OCI-LY3 (cell line): Measurements from ENCODE around the gene COPRS.

Source experiments
- H2AFZ ChIP-seq: fragments of 200-600, 300-600 bp; shearing (Covaris generic); 2 replicates; pipeline ENCODE4 v1.6.0; 2014; ENCODE audit warnings: antibody characterized with exemption, low read depth, low read length
- H3K27ac ChIP-seq: fragments of 200-600, 300-600 bp; sonication (generic); 2 replicates; pipeline ENCODE4 v1.5.1; 2014; ENCODE audit warnings: mild to moderate bottlenecking, low read length, moderate library complexity, mixed read lengths
- H3K27me3 ChIP-seq: fragments of 200-600, 300-600 bp; sonication (generic); 2 replicates; pipeline ENCODE4 v1.6.1; 2014; ENCODE audit warnings: low read depth, low read length, mixed read lengths
- H3K36me3 ChIP-seq: fragments of 200-600, 300-600 bp; sonication (generic); replicated peaks from 2 replicates; pipeline ENCODE3; 2014; ENCODE audit warnings: low read depth, low read length, mixed read lengths
- H3K4me1 ChIP-seq: fragments of 300-600, 200-600 bp; sonication (generic); 2 replicates; pipeline ENCODE4 v1.6.1; 2014; ENCODE audit warnings: low read length, mixed read lengths
- H3K4me2 ChIP-seq: fragments of 200-600, 300-600 bp; sonication (generic); 2 replicates; pipeline ENCODE4 v1.6.1; 2014; ENCODE audit warnings: low read length, mixed read lengths
- H3K4me3 ChIP-seq: fragments of 300-600, 200-600 bp; sonication (generic); 2 replicates; pipeline ENCODE4 v1.5.1; 2014; ENCODE audit warnings: antibody characterized with exemption, mild to moderate bottlenecking, low read length, moderate library complexity
- H3K79me2 ChIP-seq: fragments of 300-600, 200-600 bp; shearing (Covaris generic); 2 replicates; pipeline ENCODE4 v1.6.1; 2014; ENCODE audit warnings: mild to moderate bottlenecking, low read length, mixed read lengths
- H3K9ac ChIP-seq: fragments of 300-600, 200-600 bp; shearing (Covaris generic); 2 replicates; pipeline ENCODE4 v1.6.0; 2014; ENCODE audit warnings: mild to moderate bottlenecking, low read length, moderate library complexity
- H3K9me3 ChIP-seq: fragments of 200-600, 300-600 bp; shearing (Covaris generic); 2 replicates; pipeline ENCODE4 v1.6.1; 2014; ENCODE audit warnings: low read length, mixed read lengths; ENCODE audit not compliant: insufficient read depth
- H4K20me1 ChIP-seq: fragments of 200-600, 300-600 bp; sonication (generic); 2 replicates; pipeline ENCODE4 v1.6.1; 2016; ENCODE audit warnings: low read length, mixed read lengths; ENCODE audit not compliant: insufficient read depth
- EZH2phosphoT487 ChIP-seq: fragments of 200-600 bp; shearing (Covaris generic); IDR thresholded peaks from 2 replicates; pipeline ENCODE4 v1.6.1; 2018; ENCODE audit warnings: antibody characterized with exemption, mixed run types, low read depth
- TF ChIP-seq, protein P1 (sequence below): fragments of 200-600, 300-600 bp; sonication (generic); IDR thresholded peaks from 2 replicates; pipeline ENCODE4 v1.5.1; 2014; ENCODE audit warnings: antibody characterized with exemption, low read length, low read depth

Gene COPRS

DNA sequence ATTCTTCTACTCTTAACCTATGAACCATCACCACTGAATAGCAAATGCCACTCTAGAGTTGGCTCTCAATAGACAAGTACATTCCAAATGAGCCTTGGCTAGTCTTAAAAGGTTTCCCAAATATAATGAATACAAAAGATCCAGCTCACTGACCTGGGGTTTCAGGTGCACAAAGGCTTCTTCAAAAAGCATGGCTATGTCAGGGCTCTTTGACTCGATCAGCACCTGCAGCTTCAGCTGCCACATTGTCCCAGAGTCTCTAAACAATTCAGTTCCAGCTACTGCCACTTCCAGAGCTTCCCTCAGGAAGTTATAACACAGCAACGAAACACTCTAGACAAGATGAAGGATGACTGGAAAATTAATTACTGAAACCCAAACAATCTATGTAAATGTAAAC is 16.0 kb upstream of the COPRS start:
- Histone ChIP-seq H3K9me3 (no peaks in the 10 kb centered on the region), H4K20me1 (no peaks in the 10 kb centered on the region), H3K9ac (no peak overlapping the region), H3K36me3 (peaks cover 39% of the 10 kb centered on the region), H3K4me1 (no peaks in the 10 kb centered on the region), H3K4me2 (no peak overlapping the region), H3K27ac (no peak overlapping the region), H3K4me3 (no peak overlapping the region), H3K27me3 (no peaks in the 10 kb centered on the region), H2AFZ (no peak overlapping the region), H3K79me2 (no peaks in the 10 kb centered on the region)
- TF ChIP-seq EZH2phosphoT487: no peak
- TF ChIP-seq, protein P1, sequence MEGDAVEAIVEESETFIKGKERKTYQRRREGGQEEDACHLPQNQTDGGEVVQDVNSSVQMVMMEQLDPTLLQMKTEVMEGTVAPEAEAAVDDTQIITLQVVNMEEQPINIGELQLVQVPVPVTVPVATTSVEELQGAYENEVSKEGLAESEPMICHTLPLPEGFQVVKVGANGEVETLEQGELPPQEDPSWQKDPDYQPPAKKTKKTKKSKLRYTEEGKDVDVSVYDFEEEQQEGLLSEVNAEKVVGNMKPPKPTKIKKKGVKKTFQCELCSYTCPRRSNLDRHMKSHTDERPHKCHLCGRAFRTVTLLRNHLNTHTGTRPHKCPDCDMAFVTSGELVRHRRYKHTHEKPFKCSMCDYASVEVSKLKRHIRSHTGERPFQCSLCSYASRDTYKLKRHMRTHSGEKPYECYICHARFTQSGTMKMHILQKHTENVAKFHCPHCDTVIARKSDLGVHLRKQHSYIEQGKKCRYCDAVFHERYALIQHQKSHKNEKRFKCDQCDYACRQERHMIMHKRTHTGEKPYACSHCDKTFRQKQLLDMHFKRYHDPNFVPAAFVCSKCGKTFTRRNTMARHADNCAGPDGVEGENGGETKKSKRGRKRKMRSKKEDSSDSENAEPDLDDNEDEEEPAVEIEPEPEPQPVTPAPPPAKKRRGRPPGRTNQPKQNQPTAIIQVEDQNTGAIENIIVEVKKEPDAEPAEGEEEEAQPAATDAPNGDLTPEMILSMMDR: no peak

DNA sequence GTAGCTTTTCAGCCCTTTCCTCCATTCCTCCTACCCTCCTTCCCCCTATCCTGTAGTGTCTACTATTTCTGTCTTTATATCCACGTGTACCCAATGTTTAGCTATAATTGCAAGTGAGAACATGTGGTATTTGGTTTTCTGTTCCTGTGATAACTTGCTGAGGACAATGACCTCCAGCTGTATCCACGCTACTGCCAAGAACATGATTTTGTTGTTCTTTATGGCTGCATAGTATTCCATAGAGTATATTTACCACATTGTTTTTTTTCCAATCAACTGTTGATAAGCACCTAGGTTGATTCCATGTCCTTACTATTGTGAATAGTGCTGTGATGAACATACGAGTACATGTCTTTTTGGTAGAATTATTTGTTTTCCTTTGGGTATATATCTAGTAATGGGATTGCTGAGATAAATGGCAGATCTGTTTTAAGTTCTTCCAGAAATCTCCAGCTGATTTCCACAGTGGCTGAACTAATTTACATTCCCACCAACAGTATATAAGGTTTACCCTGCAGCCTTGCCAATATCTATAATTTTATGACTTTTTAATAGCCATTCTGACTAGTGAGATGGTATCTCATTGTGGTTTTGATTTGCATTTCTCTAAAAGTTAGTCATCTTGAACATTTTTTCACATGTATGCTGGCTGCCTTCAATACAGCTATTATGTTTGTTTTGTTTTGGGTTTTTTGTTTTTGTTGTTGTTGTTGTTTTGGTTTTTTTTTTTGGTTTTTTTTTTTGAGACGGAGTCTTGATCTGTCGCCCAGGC is 10.9 kb upstream of the COPRS start:
- Histone ChIP-seq H3K27ac (no peak overlapping the region), H3K4me2 (no peak overlapping the region), H4K20me1 (no peaks in the 10 kb centered on the region), H3K4me1 (no peaks in the 10 kb centered on the region), H2AFZ (no peak overlapping the region), H3K27me3 (no peaks in the 10 kb centered on the region), H3K4me3 (no peak overlapping the region), H3K36me3 (peaks cover 39% of the 10 kb centered on the region), H3K9me3 (no peaks in the 10 kb centered on the region), H3K79me2 (no peaks in the 10 kb centered on the region), H3K9ac (no peak overlapping the region)
- TF ChIP-seq EZH2phosphoT487: no peak
- TF ChIP-seq, protein P1: no peak

DNA sequence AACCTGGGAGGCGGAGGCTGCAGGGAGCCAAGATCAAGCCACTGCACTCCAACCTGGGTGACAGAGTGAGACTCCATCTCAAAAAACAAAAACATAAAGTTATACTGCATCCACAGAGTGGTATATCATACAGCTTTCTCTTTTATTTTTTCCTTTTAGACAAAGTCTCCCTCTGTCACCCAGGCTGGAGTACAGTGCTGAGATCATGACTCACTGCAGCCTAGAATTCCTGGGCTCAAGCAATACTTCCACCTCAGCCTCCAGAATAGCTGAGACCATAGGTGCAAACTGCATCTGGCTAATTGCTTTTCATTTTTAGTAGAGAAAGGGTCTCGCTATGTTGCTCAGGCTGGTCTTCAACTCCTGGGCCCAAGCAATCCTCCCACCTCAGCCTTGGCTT is 10.0 kb upstream of the COPRS start:
- TF ChIP-seq, protein P1: no peak
- TF ChIP-seq EZH2phosphoT487: no peak
- peaks cover 43% of the 10 kb centered on the region for H3K36me3 ChIP-seq

DNA sequence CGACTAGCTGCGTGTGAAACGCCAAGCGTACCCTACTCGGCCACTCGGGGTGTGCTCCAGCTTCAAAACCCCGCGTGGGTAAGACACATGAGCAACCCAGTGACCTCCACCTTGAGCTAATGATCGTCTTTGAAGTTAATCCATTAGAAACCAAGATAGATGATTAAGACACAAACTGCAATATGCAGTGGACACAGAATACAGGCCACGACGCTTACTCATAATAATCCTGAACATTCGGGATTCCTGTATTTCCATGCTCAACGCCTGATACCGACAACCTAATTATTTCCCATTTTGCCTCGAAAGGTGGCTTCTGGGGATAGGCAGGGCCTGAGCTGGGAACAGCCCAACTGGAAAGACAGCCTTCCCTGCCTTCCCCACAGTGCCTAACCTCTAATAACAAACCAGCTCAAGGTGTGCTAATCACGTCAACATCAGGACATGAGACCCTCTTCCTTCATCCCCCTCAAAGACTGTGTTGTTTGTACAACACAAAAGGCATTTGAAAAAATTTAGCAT is 504 bp upstream of the COPRS start:
- H3K9ac ChIP-seq: peak overlapping the region; percentile 39; the same call in 1 of the 2 replicates
- H3K9me3 ChIP-seq: no peaks in the 10 kb centered on the region
- H3K4me2 ChIP-seq: peak overlapping the region; percentile 77
- no peak for TF ChIP-seq EZH2phosphoT487
- TF ChIP-seq, protein P1: no peak
- H3K79me2 ChIP-seq: peaks cover 20% of the 10 kb centered on the region
- H3K4me3 ChIP-seq: peak overlapping the region; percentile 83
- H4K20me1 ChIP-seq: peaks cover 13% of the 10 kb centered on the region; the same call in 1 of the 2 replicates
- H3K4me1 ChIP-seq: peaks cover 12% of the 10 kb centered on the region
- H3K27ac ChIP-seq: no peak overlapping the region
- H3K36me3 ChIP-seq: peaks cover 23% of the 10 kb centered on the region
- H2AFZ ChIP-seq: no peak overlapping the region
- no peaks in the 10 kb centered on the region for H3K27me3 ChIP-seq

More for the DNA sequence above, 10.0 kb upstream of the COPRS start:
- Histone ChIP-seq H3K4me3 (no peak overlapping the region), H3K9ac (no peak overlapping the region), H3K27me3 (no peaks in the 10 kb centered on the region), H3K9me3 (no peaks in the 10 kb centered on the region), H4K20me1 (no peaks in the 10 kb centered on the region), H3K79me2 (no peaks in the 10 kb centered on the region), H3K27ac (no peak overlapping the region), H2AFZ (no peak overlapping the region), H3K4me1 (no peaks in the 10 kb centered on the region), H3K4me2 (no peak overlapping the region)
